Left kidney (tissue), 2 donors: ENCODE results near the gene RPTOR. TPM values are rescaled to one million over a fixed set of nuclear protein-coding genes. Genes with fewer than 3 reads are reported as not detected.

Experiments
- DNase-seq: peaks from one replicate; pipeline ENCODE4 v3.0.0-alpha.2; 2013
- polyA plus RNA-seq: library from polyadenylated mRNA; unstranded; fragments of 120-200 nt; gene quantifications from one replicate; pipeline ENCODE4 v1.2.1, GENCODE V29; 2013; ENCODE audit not compliant: insufficient read length

RPTOR gene
- polyA plus RNA-seq, 1 donor, result 18.6 TPM

DNA sequence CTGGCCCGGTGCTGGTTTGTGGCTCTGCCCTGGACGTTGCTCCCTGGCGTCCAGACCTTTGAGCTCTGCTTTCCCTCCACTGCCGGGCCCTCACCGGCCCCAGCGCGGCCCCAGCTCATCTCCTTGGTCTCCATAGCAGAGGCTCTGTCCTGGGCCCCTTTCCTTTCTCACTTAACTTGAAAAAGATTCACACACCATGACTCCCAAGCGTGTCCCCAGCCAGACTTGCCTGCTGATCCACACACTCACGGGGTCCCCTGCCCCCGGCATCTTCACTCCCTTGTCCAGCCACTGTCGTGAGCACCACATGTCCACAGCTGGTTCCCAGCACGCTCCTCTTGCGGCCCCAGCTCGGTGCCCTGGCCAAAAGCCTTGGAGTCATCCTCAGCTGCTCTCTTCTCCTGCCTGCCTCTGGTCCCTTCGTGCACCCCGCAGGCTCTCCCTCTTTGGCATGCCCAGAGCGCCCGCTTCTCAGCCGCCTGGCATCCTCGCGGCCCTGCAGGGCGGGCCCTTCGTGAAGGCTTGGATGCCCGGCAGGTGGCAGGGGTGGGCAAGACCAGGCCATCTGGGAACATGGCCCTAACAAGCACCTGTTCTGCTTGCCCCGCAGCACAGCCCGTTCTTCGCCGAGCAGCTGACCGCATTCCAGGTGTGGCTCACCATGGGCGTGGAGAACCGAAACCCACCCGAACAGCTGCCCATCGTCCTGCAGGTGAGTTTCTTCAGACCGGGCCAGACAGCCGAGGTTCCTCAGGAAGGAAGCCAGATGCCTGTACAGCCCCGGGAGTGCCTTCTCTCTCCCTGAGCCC lies 301.4 kb downstream of the RPTOR start:
- DNase-seq, result no peak

DNA sequence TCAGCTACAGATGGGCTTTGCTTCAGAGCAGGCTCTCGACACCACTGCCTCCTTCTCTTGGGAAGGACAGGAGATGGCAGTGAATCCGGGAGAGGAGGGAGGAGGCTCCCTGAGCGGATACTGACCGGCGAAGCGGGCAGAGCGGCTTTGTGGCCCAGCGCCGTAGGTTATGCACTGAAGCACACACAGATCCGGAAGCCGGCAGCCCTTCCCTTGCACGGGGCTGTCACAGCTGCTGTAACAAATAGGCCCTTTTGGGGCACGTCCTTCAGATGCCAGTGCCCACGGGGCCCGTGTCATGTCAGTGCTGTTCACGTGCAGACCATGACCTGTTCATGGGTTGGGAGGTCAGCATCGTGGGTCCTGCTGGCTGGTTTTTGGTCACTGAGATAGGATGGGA lies 302.3 kb downstream of the RPTOR start:
- DNase-seq, result no peak

DNA sequence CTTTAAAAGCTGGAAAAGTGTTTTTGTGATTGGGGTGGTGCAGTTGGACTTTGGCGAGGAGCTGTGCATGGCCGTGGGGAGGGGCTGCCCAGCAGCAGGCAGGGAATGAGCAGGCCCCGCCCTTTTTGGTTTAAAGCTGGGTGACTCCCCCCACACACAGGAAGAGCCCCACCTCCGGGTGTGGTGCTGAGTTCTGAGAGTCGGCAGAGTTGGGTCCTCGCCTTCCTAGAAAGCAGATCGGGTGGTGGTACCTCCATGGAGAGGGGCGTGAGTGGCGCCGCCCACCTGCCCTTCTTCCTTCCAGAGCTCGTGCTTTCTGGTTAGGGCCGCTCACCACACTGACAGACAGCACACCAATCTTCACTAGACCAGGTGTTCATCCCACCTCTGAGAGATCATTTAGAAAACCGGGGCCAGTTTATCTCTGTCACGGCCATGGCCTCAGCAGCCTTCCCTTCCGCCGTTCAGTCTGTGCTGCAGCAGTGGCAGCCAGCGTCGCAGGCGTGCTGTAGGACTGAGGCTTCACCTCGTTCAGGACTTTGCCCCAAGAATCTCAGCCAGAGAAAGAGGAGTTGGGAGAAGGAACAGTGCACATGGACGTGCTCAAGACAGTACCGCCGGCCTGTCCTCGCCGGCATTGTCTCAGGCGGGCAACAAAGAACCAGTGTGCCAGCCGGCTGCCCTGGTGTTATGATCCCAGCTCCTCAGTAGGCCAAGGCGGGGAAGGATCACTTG lies 303.0 kb downstream of the RPTOR start:
- no peak for DNase-seq

DNA sequence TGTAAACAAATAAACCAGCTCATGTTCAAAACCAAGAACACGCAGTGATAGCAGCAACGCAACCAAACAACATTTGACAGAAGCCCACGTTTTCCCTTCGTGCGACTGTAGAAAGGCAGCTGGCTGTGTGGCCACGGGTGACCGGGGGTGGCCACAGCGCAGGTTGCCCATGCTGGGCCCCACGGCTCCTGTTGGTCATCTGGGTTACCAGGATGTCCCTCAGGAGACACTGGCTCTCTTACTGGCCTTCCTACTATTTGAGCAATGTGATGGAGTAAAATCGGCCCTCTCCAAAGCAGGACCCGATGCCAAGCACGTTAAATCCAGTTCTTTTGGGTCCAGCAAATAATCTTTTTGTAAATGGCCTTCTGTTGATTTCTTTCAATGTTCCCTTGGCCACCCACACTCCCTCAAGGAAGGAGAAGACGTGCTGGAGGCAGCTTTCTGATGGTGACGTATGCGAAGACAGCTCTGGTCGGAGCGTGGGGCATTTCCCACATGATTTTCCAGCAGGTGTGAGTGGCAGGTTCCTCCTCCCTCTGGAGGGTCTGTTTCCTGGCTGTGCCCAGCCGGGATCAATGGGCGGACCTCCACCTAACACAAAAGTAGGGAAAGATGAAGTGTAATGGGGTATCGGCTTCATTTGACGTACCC lies 303.9 kb downstream of the RPTOR start:
- DNase-seq, result no peak

DNA sequence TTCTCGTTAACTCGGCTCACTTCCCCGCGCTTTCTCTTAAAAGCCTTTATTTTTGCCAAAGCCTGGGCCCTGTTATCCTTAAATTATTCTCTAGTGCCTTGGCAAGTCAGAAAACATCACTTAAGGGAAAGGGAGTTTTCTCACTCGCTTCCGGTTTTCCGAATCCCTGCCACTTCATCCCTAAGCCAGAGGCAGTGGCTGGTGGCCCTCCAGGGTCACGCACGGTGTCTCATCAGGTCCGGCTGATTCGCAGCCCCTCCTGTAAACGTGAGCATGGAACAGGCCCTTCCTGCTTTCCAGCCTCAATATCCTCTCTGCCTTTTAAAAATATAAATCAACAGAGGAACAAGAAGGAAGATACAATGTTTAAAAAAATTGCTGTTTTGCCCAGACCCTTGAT lies 304.5 kb downstream of the RPTOR start:
- DNase-seq, result no peak

DNA sequence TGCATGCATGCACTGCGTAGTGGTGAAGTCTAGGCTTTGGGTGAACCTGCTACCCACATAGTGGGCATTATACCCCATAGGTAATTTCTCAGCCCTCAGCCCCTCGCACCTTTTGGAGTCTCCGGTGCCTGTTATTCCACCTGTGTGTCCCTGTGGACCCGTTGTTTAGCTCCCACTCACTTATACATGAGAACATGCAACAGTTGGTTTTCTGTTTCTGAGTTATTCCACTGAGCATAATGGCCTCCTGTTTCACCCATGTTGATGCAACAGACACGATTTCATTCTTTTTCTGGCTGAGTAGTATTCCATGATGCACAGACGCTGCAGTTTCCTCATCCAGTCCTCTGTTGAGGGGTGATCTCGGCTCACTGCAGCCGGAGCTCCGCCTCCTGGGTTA lies 305.5 kb downstream of the RPTOR start:
- DNase-seq, result no peak

DNA sequence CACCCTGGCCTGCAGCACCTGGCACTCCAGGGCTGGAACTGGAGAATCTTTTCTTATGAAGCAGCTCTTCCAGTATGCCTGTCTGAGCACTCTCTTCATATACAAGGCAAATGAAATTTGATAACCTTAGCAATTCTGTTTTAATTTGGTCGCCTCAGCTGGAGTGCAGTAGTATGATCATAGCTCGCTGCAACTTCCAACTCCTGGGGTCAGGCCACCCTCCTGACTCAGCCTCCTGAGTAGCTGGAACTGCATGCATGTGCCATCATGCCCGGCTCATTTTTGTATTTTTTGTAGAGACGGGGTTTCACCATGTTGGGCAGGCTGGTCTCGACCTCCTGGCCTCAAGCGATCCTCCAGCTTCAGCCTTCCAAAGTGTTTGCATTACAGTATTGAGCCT lies 306.2 kb downstream of the RPTOR start:
- no peak for DNase-seq

DNA sequence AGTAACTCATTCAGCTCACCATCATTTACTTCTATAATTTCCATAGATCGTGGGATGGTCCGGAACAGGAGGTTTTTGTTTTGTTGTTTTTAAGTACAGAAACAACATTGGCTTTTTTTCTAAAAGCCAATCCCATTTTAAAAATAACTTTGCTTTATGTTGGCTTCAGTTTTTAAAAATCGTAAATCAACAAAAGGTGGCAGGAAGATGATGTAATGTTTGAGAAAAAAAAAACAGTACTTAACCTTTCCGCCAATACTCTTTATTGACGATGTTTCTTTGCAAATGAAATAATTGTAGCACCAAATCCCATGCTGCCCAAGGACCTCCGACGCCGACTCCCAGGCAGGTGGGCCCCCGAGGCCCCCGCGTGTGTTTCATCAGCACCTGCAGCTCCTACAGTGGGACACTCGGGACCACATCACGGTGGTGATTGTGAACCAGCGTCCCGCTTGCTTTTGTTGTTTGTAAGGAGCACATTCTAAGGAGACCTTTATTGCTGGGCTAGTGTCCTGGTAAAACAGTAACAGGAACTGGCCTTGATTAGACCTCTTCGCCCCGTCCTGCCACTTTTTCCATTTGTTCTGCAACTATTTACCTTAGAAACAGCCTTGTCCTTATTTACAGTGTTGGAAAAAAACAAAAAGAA lies 306.8 kb downstream of the RPTOR start:
- DNase-seq, result no peak

DNA sequence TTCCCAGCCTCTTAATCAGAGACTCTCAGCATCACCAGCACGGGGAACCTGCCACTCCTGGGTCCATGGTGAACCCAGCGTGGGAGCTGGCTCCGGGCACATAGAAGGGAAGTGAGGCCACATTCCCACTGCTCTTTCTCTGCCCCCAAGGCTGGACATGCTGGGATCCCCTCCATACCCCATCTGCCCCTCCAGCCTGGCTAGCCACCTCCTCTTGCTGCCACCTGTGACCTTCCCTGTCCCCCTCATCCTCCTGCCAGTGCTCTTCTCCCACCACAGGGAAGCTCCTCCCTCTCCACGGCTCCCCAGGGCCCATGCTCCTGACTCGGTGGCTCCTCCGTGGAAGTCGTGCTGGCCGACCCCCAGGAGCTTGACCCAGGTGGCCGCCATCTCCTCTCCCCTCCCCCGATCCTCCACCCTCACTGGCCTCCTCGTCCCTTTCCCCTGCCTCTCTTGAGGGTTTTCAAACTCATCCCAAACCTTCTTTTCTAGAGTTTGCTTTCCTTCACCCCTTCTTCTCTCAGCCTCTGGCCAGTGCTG lies 307.9 kb downstream of the RPTOR start:
- DNase-seq, result no peak

DNA sequence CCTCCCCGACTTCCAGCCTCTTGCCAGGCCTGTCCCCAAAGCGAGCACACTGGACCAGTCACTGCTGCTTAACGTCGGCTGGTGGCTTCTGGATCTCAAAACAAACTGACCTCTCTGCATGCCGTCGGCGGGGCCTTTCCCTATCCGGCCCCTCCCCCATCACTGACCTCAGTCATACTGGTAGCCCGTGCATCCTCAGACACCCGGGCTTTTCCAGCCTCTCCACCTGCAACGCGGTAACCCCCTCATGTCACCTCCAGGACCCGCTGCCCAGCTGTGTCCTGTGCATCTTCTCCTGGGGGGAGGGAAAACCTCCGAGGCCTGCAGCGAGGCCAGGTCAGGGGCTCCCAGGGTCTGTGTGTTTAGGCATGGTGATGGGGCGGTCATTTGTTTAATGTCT lies 308.4 kb downstream of the RPTOR start:
- DNase-seq, result no peak

DNA sequence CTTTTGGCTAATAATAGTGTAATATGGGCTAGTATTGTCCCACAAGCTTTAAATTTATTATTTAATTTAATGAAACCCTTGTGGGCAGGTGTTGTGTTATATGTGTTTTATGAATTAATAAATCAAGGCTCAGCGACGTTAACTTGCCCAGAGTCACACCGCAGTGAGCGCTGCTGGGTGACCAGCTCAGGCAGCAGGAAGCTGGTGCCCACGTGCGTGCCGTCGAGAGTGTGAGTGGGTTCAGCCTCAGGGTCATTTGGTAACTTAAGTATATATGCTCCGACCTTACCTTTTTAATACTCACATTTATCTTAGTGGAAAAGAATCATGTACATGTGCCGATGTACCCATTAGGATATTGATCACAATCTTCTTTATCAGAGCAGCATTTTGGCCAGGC lies 309.6 kb downstream of the RPTOR start:
- DNase-seq, result no peak

DNA sequence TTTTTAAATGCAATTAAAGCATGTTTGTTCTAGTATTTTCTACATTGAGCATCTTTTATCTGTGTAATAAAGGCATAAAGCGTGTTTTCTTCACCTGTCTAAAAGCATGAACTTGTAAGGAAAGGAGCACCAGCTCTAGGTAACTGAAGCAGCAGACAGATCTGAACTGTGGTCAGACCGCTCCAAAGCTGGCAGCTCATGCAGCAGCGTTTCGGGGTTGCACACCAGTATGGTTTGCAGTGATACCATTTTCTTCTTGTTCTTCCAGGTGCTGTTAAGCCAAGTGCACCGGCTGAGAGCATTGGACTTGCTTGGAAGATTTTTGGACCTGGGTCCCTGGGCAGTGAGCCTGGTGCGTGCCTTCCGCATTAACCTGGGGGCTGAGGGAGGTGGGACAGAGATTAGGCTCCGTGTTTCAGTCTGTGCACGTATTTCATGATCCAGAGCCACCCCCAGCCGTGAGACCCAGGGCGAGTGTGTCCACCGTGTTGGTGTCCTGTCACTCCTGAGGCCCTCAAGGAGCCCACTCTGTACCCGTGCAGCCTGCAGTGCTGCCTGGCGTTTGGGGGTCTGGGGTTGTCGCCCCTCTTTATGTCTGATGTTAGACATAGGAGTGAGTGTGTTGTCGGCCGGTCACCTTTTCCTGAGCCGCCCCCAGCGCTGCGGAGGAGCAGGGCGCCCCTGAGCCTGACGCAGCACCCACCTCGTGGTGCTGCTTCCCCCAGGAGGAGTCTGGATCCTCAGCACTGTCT lies 310.7 kb downstream of the RPTOR start:
- DNase-seq, result no peak

DNA sequence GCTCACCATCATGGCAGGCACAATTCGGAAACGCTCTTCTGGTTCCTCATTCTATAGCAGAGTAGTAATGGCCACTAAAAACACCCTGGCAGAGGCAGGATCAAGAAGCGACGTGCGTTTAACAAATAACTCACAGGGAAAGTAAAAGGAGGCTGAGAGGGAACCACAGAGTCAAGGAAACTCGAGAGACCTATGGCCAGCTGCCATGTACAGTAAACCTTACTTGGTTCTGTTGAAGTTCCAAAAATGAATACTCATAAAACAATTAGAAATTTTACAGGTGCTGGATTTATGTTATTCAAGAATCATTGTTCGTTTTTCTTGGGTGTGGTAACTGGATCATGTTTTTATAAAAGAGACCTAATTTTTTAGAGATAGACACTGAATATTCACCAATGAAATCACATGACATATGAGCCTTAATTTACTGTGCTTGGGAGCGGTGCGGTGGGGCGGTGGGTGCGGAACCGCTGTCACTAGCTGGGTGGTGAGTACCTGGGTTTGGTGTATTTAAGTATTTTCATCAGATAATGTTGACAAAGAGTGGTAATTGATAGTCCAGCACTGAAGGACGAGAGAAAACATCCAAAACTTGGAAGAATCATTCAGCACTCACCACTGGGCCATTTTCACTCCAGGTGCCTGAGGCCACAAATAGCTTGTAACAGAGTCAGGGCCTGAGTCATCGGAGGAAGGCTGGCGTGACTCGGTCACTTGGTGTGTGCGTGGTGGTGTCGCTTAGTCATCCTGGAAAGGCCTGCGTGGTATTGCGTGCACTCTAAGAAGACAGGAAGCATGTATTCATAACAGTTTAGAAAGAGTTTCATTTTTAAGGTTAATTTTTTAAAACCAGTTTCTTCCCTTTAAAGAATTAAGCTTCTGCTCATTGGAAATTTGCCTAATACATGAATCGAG lies 311.6 kb downstream of the RPTOR start:
- no peak for DNase-seq

DNA sequence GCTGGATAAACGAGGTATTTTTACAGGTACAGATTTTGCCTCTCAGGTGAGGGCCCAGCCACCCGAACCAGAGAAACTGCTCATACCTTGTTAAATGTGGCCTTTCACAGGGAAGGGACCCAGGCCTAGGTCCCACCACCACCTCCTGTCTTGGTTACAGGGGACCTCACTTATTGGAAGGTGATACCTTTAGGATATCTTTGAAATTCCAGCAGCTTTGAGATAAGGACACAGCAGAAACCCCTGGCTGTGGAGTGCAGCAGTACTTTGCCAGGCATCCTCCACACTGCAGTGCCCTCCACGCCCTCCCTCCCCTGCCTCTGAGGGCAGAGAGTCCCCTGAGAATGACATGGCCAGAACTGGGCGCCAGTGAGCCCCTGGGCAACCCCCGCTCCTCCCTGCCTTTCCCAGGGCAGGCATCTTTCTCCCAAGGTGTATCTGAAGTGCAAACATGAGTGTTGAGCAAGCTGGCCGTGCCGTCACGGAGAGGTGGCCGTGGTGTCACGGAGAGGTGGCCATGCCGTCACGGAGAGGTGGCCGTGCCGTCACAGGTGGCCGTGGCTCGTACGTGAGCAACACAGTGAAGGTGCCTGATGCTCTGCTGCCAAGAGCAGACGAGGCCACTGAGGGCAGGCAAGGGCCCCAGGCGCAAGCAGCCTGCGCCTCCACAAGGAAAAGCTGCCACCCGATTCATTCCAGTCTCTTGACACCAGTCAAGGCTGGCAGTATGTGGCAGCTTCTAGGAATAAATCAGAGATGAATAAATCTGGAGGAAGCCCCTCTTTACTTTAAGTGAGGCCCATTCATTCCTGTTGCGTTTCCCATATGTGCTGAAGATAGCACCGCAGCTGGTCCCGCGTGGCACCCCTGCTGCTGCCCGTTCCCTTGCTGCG lies 312.5 kb downstream of the RPTOR start:
- DNase-seq, result no peak

DNA sequence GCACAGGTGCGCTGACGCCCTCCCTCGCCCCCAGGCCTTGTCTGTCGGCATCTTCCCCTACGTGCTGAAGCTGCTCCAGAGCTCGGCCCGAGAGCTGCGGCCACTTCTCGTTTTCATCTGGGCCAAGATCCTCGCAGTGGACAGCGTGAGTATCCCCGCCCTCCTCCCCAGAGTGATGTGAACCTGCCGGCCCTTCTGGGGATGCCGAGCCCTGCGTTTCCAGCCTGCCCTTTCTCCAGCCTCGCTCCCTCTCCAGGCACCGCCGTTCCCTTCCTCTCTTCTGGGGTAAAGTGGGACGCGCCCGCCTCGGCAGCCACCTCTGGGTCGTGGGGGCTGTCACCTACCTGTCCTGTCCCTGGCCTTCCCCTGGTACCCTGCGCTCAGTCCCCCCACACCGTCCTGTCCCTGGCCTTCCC lies 313.1 kb downstream of the RPTOR start:
- DNase-seq, result no peak

DNA sequence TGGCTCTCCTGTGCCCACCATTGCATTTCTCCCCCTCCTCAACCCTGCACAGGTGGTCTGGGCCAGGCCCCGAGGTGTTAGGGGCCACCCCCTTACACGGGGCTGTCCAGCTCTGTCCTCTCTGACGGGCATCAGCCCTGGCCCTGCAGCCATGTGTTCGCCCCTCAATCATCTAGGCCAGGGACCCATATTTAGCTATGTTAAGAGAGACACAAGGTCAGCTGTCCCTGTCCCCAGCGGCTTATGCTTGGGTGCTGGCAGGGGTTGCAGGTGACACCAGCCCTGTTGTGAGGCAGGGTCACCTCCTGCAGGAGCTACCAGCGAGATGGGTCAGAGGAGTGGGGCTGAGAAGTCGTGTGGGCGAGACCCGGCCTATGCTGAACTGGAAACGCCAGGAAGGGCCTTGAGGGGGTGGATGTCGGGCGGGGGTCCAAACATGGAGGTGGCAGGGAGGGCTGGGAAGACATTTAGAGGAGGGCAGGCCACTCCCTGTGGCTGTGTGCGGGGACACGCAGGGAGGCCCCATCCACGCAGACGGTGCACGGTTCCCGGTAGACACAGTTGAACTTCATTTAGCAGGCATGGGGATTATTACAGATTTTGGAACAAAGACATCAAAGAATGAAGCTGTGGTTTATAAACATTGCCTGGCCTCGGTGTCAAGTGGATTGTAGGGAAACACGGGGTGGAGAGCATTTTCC lies 313.8 kb downstream of the RPTOR start:
- DNase-seq, result no peak

DNA sequence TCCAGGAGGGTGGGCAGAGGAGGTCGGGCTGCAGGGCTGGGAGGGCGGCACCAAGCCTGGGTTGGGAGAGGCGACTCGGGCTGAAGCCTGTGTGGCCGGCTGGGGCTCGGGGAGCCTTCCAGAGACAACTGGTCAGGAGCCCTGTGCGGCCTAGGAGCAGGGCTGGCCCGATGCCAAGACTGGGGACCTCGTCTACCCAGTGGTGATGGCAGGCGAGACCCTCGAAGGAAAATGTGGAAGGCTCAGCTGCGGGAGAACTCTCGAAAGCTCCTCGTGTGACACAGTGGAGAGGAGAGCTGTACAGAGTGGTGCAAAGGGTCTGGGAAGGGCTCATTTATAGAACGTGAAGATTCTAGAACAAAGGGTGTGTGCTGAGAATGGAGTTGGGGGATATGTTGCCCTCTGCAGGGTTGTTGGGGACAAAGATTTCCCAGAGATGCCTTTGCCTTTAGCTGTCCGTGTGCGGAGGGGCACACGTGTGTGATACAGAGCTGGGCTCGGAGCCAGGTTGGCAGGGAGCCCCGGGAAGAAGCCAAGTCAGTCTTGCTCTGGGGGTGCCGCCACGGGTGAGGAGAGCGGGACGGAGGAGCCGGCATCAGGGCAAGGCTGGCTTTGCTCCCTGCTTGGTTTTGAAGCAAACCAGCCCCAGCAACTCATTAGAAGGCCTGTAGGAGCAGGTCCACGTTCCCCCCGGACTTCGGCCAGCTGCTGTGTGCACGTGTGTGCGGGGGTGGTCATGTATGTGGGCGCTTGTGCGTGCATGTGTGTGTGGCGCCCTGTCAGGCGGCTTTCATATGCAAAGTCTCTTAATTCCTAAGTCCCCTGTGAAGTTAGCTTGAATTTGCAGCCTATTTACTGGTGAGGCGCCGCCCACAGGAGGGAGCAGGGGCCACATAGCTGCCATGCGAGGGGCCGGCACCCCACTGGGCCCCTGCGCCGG lies 314.6 kb downstream of the RPTOR start:
- no peak for DNase-seq
